A549 (cell line): Measurements from ENCODE around the gene METTL17. TPM values are rescaled to one million over a fixed set of nuclear protein-coding genes. Genes with fewer than 3 reads are reported as not detected.

Experiments
- ATAC-seq, 2 experiments: fragments of 200-7000 bp in 1 of 2; fragments of >200 bp in 1 of 2; cut with Nextera tagmentation in 1 of 2; cut with Tn5 transposase in 1 of 2; 3 replicates each; pipeline versions ENCODE4 v1.8.0 to v1.9.1; 2018 to 2020; ENCODE audit warnings: mild to moderate bottlenecking in 1 of 2, moderate library complexity in 1 of 2
- CTCF ChIA-PET: fragments of 300-600 bp; sonication (Branson Sonifier 250); formaldehyde crosslinking; extraction: SDS; loops from one replicate; lab custom pipeline; 2021; ENCODE audit warnings: antibody characterized with exemption, inconsistent platforms; lab: Yijun Ruan, JAX
- POLR2A ChIA-PET: fragments of 350-600 bp; formaldehyde crosslinking; extraction: SDS; loops from one replicate; lab custom pipeline; 2021; ENCODE audit warnings: antibody characterized with exemption, inconsistent platforms; lab: Yijun Ruan, JAX
- DNase-seq, 2 experiments: peaks; one replicate each; pipeline versions ENCODE4 v3.0.0 to v3.0.0-alpha.2; 2011 to 2016; ENCODE audit warnings: low read depth in 1 of 2, low spot score in 1 of 2
- FAIRE-seq: peaks from 2 replicates; lab custom pipeline; 2011; peaks lifted over from hg19 to GRCh38; lab: Jason Lieb, UNC
- H3K27ac ChIP-seq, 2 experiments: fragments of >200 bp; sonication (Bioruptor Twin); formaldehyde crosslinking; 3 replicates each; pipeline ENCODE4 v1.5.1; 2016 to 2017
- H3K4me1 ChIP-seq: fragments of >200 bp; sonication (Bioruptor Twin); formaldehyde crosslinking; 3 replicates; pipeline ENCODE4 v1.6.1; 2016
- H3K4me2 ChIP-seq: fragments of >200 bp; sonication (Bioruptor Twin); formaldehyde crosslinking; 3 replicates; pipeline ENCODE4 v1.6.1; 2016
- H3K4me3 ChIP-seq: fragments of >200 bp; sonication (Bioruptor Twin); formaldehyde crosslinking; 3 replicates; pipeline ENCODE4 v1.5.1; 2016
- H3K9me3 ChIP-seq: fragments of >200 bp; sonication (Bioruptor Twin); formaldehyde crosslinking; 3 replicates; pipeline ENCODE4 v1.6.1; 2016
- EHMT2 ChIP-seq: fragments of 200-600 bp; sonication (generic); IDR thresholded peaks from 2 replicates; pipeline ENCODE4 v1.6.1; 2016; ENCODE audit warnings: antibody characterized with exemption, low read depth, mild to moderate bottlenecking, moderate library complexity
- ESRRA ChIP-seq: fragments of 150-350 bp; IDR thresholded peaks from 2 replicates; pipeline ENCODE4 v1.6.1; 2014; ENCODE audit warnings: mild to moderate bottlenecking, low read length, borderline replicate concordance
- FOSB ChIP-seq: fragments of 250-450 bp; sonication (Bioruptor Pico); IDR thresholded peaks from 2 replicates; pipeline ENCODE4 v1.5.0; 2020; ENCODE audit warnings: mild to moderate bottlenecking, moderate library complexity
- HDAC2 ChIP-seq: fragments of 200-600 bp; sonication (generic); IDR thresholded peaks from 2 replicates; pipeline ENCODE4 v1.6.1; 2016
- HEYL ChIP-seq: fragments of 250-450 bp; sonication (Bioruptor Pico); IDR thresholded peaks from 2 replicates; pipeline ENCODE4 v1.8.0; 2021; ENCODE audit warnings: mild to moderate bottlenecking, moderate library complexity
- HOXB5 ChIP-seq: fragments of 250-450 bp; sonication (Bioruptor Pico); IDR thresholded peaks from 2 replicates; pipeline ENCODE4 v1.5.0; 2020; ENCODE audit warnings: mild to moderate bottlenecking, moderate library complexity
- MAZ ChIP-seq: fragments of 150-350 bp; IDR thresholded peaks from 2 replicates; pipeline ENCODE4 v1.6.1; 2014; ENCODE audit warnings: antibody characterized with exemption, low read depth, low read length, borderline replicate concordance
- NPAS2 ChIP-seq: fragments of 250-450 bp; sonication (Bioruptor Pico); IDR thresholded peaks from 2 replicates; pipeline ENCODE4 v1.8.0; 2022; ENCODE audit warnings: mild to moderate bottlenecking, moderate library complexity, borderline replicate concordance
- PHF8 ChIP-seq: fragments of 200-600 bp; sonication (generic); IDR thresholded peaks from 2 replicates; pipeline ENCODE4 v1.6.1; 2016; ENCODE audit warnings: low read depth, mild to moderate bottlenecking, antibody characterized with exemption, moderate library complexity, borderline replicate concordance
- POLR2AphosphoS2 ChIP-seq: conservative IDR thresholded peaks from 2 replicates; pipeline ENCODE4 v1.6.1; 2012; ENCODE audit warnings: low read length, improper control_type of control experiment, inconsistent platforms
- RARB ChIP-seq: fragments of 250-450 bp; sonication (Bioruptor Pico); IDR thresholded peaks from 2 replicates; pipeline ENCODE4 v1.8.0; 2021; ENCODE audit warnings: mild to moderate bottlenecking, moderate library complexity
- RCOR1 ChIP-seq: fragments of 150-350 bp; IDR thresholded peaks from 2 replicates; pipeline ENCODE4 v1.6.1; 2014; ENCODE audit warnings: antibody characterized with exemption, low read length, low read depth
- RFX5 ChIP-seq: fragments of 450-650 bp; IDR thresholded peaks from 2 replicates; pipeline ENCODE4 v1.7.1; 2014; ENCODE audit warnings: antibody characterized with exemption, mild to moderate bottlenecking, moderate library complexity
- ZFP36 ChIP-seq: fragments of 450-650 bp; IDR thresholded peaks from 2 replicates; pipeline ENCODE4 v1.6.1; 2014; ENCODE audit warnings: borderline replicate concordance; ENCODE audit not compliant: partially characterized antibody
- ZSCAN20 ChIP-seq: fragments of 250-450 bp; sonication (Bioruptor Pico); IDR thresholded peaks from 2 replicates; pipeline ENCODE4 v1.8.0; 2022; ENCODE audit warnings: mild to moderate bottlenecking, moderate library complexity
- WGBS: methylation state at CpG from one replicate; pipeline ENCODE4 v1.1.6; 2017; ENCODE audit errors: missing lambda C conversion rate; 5-methylcytosine and 5-hydroxymethylcytosine counted together
- polyA plus RNA-seq, 4 experiments: library from polyadenylated mRNA; depleted of rRNA in 3 of 4; stranded (reverse); fragments of >200 nt; fragmentation: RNase III in 1 of 4; extraction: RNeasy Plus Mini Kit Qiagen cat#74134 plus additional on column Dnase treatment in 1 of 4; gene quantifications; 2 replicates in 3 of 4; 3 replicates in 1 of 4; pipeline ENCODE4 v1.2.3, GENCODE V29; 2011 to 2017
- TF ChIP-seq, protein P1 (sequence below): fragments of 250-450 bp; sonication (Bioruptor Pico); IDR thresholded peaks from 2 replicates; pipeline ENCODE4 v1.5.0; 2020; ENCODE audit warnings: low read depth, mild to moderate bottlenecking, moderate library complexity
- TF ChIP-seq, protein P2 (sequence below): fragments of 450-650 bp; IDR thresholded peaks from 2 replicates; pipeline ENCODE4 v1.6.1; 2014; ENCODE audit warnings: antibody characterized with exemption
- TF ChIP-seq, protein P3 (sequence below): IDR thresholded peaks from 2 replicates; pipeline ENCODE4 v1.6.1; 2012
- TF ChIP-seq, protein P4 (sequence below): fragments of >200 bp; sonication (Bioruptor Twin); formaldehyde crosslinking; IDR thresholded peaks from 3 replicates; pipeline ENCODE4 v1.5.1; 2016
- TF ChIP-seq, protein P5 (sequence below): fragments of >200 bp; sonication (Bioruptor Twin); formaldehyde crosslinking; IDR thresholded peaks from 3 replicates; pipeline ENCODE4 v1.6.1; 2016

Gene METTL17
- polyA plus RNA-seq, 2 of the 4 experiments (the other 2 are of a cell fraction): 81.4 to 116 TPM

DNA sequence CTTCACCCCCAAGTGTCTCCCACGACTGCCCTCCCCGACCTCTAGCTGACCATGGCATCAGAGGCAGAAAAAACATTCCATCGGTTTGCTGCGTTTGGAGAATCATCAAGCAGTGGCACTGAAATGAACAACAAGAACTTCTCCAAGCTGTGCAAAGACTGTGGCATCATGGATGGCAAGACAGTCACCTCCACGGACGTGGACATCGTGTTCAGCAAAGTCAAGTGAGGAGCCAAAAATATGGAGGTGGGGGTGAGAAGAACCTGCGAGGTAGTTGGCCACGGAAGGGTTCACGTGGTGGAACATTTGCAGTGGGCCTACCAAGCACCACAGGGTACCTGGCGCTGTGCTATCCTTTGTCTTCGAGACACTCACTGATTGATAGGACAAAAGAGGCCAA lies 40.8 kb downstream of the METTL17 start:
- ATAC-seq (no peak), DNase-seq (no peak), FAIRE-seq (no peak)
- ChIA-PET CTCF (interaction anchor here (0.7 to 12.5 kb wide), 5 partner anchors 9 to 332 kb away, joined by 3 to 210 read pairs (median 10); no protein-coding TSS in a partner anchor), POLR2A (no interaction called here)
- Histone ChIP-seq H3K4me2 (no peak overlapping the region), H3K9me3 (no peaks in the 10 kb centered on the region), H3K27ac (no peak overlapping the region), H3K4me1 (0 out of 3 replicates have a peak, but pooled peaks cover 3% of the 10 kb centered on the region), H3K4me3 (no peak overlapping the region)
- 59% methylated on average over 12 of the region's 12 CpGs for WGBS
- TF ChIP-seq HDAC2 (no peak), RFX5 (no peak), MAZ (no peak), HEYL (CRISPR knock-in tag) (no peak)

DNA sequence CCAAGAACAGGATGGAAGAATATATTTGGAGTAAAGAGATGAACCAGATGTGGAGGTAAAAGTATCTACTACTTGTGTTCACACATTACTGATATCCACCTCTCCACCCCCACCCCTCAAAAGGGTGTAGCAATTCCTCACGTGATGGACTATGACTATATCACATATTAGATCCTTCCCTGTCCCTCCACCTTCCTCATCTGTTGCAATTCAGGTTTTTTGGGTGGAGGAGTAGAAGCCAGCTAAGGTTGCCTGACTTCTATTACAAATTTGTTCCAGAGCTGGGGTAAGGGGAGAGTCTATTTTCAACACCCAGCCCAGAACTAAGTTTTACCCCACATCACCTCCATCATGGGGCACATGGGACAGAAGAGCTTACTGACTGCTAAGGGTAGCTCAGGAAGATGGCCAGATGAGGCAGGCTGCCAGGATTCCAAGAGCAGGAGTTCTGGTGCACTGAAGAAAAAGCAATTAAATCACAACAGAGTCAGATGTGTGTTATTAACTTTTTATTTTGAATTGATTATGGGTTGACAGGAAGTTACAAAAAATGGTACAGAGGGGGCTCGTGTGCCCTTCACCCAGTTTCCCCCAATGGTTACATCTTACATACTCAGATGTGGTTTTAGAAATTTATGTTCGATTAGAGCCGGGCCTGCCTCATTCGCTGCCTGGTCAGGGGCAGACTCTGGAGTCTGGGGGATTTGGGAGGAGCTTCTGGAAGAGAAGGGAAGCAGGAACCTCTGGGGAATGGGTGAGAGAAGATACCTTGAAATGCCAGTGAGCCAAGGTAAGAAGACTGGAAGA lies 42.7 kb downstream of the METTL17 start:
- CTCF ChIA-PET: interaction anchor here (0.6 to 12.5 kb wide), 8 partner anchors 7 to 574 kb away, joined by 3 to 210 read pairs (median 8); no protein-coding TSS in a partner anchor

More for the DNA sequence above, 42.7 kb downstream of the METTL17 start:
- Histone ChIP-seq H3K4me2 (no peak overlapping the region), H3K9me3 (no peaks in the 10 kb centered on the region), H3K4me1 (no peaks in the 10 kb centered on the region), H3K4me3 (no peak overlapping the region), H3K27ac (no peak overlapping the region)
- DNase-seq (no peak), FAIRE-seq (no peak), ATAC-seq (no peak)
- WGBS: 39% methylated on average over 5 of the region's 5 CpGs
- POLR2A ChIA-PET: no interaction called here
- no peak for TF ChIP-seq POLR2AphosphoS2
- no peak for TF ChIP-seq EHMT2
- TF ChIP-seq, protein P1, sequence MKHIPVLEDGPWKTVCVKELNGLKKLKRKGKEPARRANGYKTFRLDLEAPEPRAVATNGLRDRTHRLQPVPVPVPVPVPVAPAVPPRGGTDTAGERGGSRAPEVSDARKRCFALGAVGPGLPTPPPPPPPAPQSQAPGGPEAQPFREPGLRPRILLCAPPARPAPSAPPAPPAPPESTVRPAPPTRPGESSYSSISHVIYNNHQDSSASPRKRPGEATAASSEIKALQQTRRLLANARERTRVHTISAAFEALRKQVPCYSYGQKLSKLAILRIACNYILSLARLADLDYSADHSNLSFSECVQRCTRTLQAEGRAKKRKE (CRISPR knock-in tag): no peak
- TF ChIP-seq ESRRA: no peak
- no peak for TF ChIP-seq ZSCAN20
- no peak for TF ChIP-seq HEYL (CRISPR knock-in tag)
- TF ChIP-seq RCOR1: no peak
- TF ChIP-seq, protein P2, sequence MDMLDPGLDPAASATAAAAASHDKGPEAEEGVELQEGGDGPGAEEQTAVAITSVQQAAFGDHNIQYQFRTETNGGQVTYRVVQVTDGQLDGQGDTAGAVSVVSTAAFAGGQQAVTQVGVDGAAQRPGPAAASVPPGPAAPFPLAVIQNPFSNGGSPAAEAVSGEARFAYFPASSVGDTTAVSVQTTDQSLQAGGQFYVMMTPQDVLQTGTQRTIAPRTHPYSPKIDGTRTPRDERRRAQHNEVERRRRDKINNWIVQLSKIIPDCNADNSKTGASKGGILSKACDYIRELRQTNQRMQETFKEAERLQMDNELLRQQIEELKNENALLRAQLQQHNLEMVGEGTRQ: no peak
- TF ChIP-seq, protein P3, sequence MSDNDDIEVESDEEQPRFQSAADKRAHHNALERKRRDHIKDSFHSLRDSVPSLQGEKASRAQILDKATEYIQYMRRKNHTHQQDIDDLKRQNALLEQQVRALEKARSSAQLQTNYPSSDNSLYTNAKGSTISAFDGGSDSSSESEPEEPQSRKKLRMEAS: no peak
- no peak for TF ChIP-seq PHF8
- TF ChIP-seq, protein P4, sequence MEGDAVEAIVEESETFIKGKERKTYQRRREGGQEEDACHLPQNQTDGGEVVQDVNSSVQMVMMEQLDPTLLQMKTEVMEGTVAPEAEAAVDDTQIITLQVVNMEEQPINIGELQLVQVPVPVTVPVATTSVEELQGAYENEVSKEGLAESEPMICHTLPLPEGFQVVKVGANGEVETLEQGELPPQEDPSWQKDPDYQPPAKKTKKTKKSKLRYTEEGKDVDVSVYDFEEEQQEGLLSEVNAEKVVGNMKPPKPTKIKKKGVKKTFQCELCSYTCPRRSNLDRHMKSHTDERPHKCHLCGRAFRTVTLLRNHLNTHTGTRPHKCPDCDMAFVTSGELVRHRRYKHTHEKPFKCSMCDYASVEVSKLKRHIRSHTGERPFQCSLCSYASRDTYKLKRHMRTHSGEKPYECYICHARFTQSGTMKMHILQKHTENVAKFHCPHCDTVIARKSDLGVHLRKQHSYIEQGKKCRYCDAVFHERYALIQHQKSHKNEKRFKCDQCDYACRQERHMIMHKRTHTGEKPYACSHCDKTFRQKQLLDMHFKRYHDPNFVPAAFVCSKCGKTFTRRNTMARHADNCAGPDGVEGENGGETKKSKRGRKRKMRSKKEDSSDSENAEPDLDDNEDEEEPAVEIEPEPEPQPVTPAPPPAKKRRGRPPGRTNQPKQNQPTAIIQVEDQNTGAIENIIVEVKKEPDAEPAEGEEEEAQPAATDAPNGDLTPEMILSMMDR: no peak
- TF ChIP-seq ZFP36: no peak
- no peak for TF ChIP-seq RARB
- TF ChIP-seq, protein P5, sequence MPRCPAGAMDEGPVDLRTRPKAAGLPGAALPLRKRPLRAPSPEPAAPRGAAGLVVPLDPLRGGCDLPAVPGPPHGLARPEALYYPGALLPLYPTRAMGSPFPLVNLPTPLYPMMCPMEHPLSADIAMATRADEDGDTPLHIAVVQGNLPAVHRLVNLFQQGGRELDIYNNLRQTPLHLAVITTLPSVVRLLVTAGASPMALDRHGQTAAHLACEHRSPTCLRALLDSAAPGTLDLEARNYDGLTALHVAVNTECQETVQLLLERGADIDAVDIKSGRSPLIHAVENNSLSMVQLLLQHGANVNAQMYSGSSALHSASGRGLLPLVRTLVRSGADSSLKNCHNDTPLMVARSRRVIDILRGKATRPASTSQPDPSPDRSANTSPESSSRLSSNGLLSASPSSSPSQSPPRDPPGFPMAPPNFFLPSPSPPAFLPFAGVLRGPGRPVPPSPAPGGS: no peak
- TF ChIP-seq NPAS2 (CRISPR knock-in tag): no peak
- TF ChIP-seq FOSB (CRISPR knock-in tag): no peak
- no peak for TF ChIP-seq HOXB5 (CRISPR knock-in tag)
